ENCODE data around the gene FBN1.
A peak's percentile ranks its signal among the peaks of the same experiment; 100 is the strongest.

Gene FBN1

GRCh38 chr15:48475600-48476395 is 169.7 kb downstream of the FBN1 start:
- no peak for DNase-seq

DNA sequence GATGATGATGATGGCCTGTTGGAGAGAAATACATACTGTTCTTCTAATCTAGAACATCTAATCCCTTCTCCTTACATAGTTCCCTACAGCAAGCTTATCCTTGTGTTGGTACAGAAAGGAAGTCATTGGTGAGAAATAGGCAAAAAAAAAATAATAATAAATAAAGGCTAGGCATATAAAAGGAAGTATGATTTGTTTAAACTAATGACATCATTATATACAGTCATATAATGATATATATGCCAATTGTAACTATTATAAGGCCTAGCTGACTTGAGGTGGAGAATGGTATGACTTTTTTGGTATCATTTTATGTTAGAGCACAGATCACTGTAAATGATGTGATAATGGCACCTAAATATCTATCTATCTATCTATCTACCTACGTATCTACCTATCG is 171.8 kb downstream of the FBN1 start:
- DNase-seq, result no peak

DNA sequence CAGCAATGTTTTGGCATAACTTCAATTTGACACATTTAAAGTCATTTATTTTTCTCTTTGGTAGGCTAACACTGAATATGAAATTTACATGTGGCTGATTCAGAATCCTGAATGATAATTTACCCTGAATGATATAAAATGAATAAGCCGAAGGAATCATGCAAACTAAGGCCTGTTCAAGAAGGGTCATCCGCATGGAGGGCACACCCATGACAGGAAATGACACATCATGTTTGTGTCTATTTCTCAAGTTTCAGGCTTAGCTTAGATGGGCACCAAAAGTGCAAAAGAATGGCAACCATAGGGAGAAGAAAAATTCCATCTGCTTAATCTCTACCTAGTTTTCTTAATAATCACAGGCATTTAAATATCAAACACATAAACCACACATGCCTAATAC is 172.8 kb downstream of the FBN1 start:
- DNase-seq, result no peak

DNA sequence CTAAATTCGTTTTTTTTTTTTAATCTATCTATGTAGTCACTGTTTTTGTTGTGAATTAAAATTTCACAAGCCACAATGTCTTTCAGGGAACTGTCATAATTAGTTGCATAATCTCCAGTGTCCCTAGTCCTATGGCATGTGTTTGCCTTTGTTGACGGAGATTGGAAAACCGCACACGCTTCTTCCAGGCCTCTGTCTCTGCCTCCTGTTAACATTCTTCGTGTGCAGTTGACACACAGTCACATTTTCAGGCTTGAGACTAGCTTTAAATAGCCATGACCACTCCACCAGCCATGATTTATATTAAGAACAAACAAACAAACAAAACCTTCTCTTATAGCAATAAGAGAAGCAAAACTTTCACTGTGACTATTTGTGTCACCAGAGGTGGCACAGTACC is 174.4 kb downstream of the FBN1 start:
- DNase-seq, result no peak

DNA sequence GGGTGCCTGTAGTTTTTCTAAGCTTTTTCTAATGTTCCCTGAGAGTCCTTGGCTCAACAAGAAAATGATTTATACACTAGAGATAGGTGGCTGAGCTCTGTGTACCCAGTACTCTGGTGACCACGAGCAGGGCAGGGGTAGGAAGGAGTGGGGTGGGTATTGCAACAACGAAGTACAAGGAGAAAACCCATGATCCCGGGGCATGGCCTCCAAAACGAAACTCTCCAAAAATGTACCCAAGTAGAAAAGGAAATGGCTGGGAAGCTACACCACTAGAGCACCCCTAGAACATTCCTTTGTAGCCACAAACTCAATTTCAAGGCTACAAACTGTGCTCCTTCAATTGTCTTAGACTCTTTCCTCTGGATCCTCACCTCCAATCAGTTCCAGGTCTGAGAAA is 175.4 kb downstream of the FBN1 start:
- DNase-seq, result no peak

- DNase-seq, result no peak
Observed at GRCh38 chr15:48469681-48470080, 175.8 kb downstream of the FBN1 start.

- DNase-seq, result no peak
Observed at GRCh38 chr15:48469271-48469670, 176.2 kb downstream of the FBN1 start.

DNA sequence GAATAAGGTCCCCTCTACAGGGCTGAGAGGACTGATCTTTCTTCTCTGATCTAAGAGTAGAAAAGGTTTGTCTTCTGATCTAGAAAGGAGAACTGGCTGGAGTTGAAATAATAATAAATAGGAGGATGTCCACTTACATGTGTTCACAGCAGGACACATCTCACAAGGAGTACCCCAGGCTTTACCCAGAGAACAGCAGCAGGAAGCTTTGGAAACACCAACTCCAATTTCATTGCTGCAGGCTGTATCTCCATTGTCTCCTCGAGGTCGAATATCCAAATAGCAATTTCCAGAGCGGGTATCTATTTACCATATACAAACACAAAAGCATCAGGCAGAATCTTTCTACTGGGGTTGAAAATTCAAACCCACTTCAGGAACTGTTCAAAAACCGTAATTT is 177.7 kb downstream of the FBN1 start:
- DNase-seq, result no peak

DNA sequence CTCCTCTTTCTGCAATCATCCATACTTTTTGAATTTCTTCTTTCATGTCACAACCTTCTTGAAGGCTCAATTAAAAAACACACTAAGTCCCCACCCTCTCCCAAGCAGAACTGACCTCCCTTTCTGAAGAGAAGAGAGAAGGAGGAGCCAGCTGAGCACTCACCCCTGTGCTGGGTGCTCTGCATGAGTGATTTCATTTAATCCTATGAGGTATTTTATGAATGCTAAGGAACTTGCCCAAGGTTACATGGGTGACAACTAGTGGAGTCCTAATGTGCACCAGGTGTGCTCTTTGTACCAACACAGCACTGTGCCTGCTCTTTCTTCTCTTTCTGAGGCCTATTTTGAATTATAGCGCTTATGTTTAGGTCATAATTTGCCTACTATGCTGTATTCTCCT is 178.7 kb downstream of the FBN1 start:
- no peak for DNase-seq

- no peak for DNase-seq
Observed at GRCh38 chr15:48466079-48466478, 179.4 kb downstream of the FBN1 start.

DNA sequence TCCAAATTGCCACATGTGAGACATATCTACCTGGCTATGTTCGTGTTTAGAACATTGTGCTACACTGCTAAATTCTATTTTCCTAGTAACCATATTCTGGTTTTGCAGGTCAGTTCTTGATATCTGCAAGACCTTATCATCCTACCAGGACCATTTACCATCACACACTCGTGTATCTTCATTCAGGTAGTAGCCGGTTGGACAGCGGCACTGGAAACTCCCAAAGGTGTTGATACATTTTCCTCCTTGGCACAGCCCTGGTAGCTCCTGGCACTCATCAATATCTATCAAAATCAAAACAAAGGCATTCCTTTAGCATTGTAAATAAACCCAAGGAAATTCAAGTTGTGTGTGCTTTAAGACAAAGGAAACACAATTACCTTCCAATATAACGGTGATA is 180.1 kb downstream of the FBN1 start:
- DNase-seq, result no peak

DNA sequence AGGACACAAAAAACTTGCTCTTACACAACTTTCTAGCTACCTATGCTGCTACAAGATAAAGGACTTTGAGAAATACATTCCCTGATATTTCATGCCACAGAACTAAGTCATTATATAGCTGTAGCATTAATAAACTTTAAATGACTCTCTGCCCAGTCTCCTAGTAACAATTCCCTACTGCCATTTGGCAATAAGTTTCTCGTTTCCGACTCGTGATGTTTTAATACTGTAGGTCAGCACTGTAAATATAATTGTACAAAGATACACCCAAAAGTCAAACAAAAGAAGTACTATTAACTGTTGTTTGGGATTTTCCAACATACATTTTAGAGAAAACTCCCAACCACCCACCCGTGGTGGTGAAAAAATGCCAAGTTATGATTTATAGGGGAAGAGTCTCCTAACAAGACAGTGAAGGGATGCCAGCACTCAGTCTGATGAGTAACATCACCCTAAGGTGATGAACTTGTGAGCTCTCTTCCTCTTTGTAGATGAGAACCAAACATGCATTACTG is 182.1 kb downstream of the FBN1 start:
- no peak for DNase-seq

GRCh38 chr15:48462688-48463087 is 182.8 kb downstream of the FBN1 start:
- no peak for DNase-seq

GRCh38 chr15:48459571-48460442 is 185.7 kb downstream of the FBN1 start:
- no peak for DNase-seq

- no peak for DNase-seq
Observed at GRCh38 chr15:48458876-48459275, 186.6 kb downstream of the FBN1 start.

DNA sequence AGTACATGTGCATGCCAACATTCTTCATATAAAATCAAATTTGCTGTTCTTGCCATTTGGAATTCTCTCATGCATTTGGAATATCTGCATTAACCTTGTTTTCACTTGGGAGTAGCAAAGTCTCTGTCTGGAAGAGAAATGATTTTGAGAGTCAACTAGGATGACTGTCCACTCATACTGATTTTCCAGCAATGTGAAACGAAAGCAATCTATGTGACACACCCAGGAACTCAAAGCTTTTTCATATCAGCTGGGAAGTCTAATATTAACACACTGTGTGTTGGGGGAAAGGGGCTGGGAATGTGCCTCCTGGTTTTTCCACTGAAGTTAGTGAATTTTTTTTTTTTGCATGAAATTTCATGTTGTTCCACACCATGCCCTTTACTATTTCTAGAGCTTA is 189.4 kb downstream of the FBN1 start:
- no peak for DNase-seq

GRCh38 chr15:48451736-48452135 is 193.8 kb downstream of the FBN1 start:
- no peak for DNase-seq

DNA sequence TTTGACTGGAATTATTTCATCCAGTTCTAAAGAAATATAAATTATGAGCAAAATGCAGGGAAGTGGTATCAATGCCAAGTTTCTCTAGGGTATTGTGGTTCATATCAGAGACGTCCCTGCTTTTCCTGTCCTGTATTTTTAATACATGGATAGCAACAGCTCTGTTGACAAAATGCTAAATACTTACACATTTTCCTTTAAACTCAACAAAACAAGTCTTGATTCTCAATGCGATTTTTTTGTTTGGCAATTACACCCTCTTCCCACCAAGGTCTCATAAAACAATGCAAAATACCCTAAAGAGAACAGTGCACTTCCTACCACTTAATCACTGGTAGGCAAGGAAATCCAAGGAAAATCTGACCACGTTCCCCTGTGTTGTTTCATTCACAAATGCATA is 194.3 kb downstream of the FBN1 start:
- no peak for DNase-seq

- DNase-seq, result peak in 1 of 58 donors; percentile 10
Observed at GRCh38 chr15:48449734-48450133, 195.8 kb downstream of the FBN1 start.

GRCh38 chr15:48447657-48448056 is 197.9 kb downstream of the FBN1 start:
- no peak for DNase-seq

DNA sequence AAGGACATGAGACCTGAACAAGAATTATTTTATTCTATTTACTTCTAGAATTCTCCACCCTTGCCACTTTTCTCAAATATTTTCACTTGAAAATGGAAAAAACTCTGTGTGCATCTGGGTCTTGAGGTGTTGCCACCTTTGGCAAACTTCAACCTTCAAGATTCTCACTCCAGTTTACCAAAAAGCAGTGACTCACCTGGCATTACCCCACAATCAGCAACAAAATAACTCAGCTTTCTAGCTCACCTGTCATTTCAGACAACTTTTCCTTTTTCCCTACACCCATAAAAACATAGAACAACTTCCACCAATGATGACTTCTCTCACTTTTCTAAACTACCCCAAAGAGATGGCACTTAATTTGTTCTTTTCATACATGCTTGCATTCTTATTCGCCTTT is 198.5 kb downstream of the FBN1 start:
- DNase-seq, result no peak

DNA sequence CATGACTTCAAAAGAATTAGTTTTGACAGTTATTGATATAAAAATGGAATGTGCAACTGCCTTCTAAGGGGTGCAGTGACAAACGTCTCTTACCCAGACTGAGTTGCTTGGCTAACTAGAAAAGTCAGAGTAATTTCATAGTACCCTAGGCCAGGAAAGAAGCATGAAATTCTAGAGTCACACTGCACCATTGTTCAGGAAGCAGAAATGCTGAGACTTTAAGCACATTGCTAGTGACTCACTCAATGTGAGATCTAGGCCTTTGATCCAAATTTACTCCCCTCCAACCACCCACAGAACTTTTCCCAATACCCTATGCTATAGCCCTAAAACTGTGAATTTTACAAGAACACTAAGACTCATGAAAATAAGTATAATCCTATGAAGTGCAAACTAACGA is 203.5 kb downstream of the FBN1 start:
- no peak for DNase-seq

GRCh38 chr15:48440084-48440483 is 205.4 kb downstream of the FBN1 start:
- DNase-seq, result no peak
